SIG-M5 treated with dmso at 0.1 percent for 504 hours (cell line): Measurements from ENCODE around the gene SNRPD1.
"Not testable (repeated sequence)": the region's sequence is repeated elsewhere in the genome, so short reads cannot be mapped to it uniquely, and the experiment has no call there.

ENCODE experiments used
- DNase-seq: peaks from one replicate; lab custom pipeline; 2025; ENCODE audit not compliant: unreplicated experiment; lab: John Stamatoyannopoulos, UW

The SNRPD1 gene

GRCh38 chr18:21634588-21635199 lies 22.6 kb downstream of the SNRPD1 start:
- DNase-seq: no peak

GRCh38 chr18:21636769-21637168 lies 24.7 kb downstream of the SNRPD1 start:
- no peak for DNase-seq

- no peak for DNase-seq
Observed at GRCh38 chr18:21638822-21639221, 26.7 kb downstream of the SNRPD1 start.

- not testable (repeated sequence) for DNase-seq
Observed at GRCh38 chr18:21640375-21640774, 28.3 kb downstream of the SNRPD1 start.

- DNase-seq: no peak
Observed at GRCh38 chr18:21650311-21650710, 38.2 kb downstream of the SNRPD1 start.

- DNase-seq: no peak
Observed at GRCh38 chr18:21652073-21652472, 40.0 kb downstream of the SNRPD1 start.

- DNase-seq: no peak
Observed at GRCh38 chr18:21653361-21653760, 41.2 kb downstream of the SNRPD1 start.

- DNase-seq: no peak
Observed at GRCh38 chr18:21656402-21656801, 44.3 kb downstream of the SNRPD1 start.

GRCh38 chr18:21660078-21660477 lies 48.0 kb downstream of the SNRPD1 start:
- DNase-seq: no peak

GRCh38 chr18:21662581-21662980 lies 50.5 kb downstream of the SNRPD1 start:
- no peak for DNase-seq

GRCh38 chr18:21663578-21663977 lies 51.5 kb downstream of the SNRPD1 start:
- no peak for DNase-seq

- DNase-seq: no peak
Observed at GRCh38 chr18:21664069-21664468, 52.0 kb downstream of the SNRPD1 start.

- DNase-seq: no peak
Observed at GRCh38 chr18:21669736-21670285, 57.7 kb downstream of the SNRPD1 start.

GRCh38 chr18:21672521-21673267 lies 60.6 kb downstream of the SNRPD1 start:
- DNase-seq: no peak

GRCh38 chr18:21675354-21675753 lies 63.2 kb downstream of the SNRPD1 start:
- DNase-seq: not testable (repeated sequence)

GRCh38 chr18:21678859-21679258 lies 66.7 kb downstream of the SNRPD1 start:
- DNase-seq: peak; percentile 34

GRCh38 chr18:21680161-21680560 lies 68.0 kb downstream of the SNRPD1 start:
- DNase-seq: no peak

- peak; percentile 76 for DNase-seq
Observed at GRCh38 chr18:21682371-21683051, 70.4 kb downstream of the SNRPD1 start.
